A673 (cell line): Measurements from ENCODE around the gene SHISAL1. TPM values are rescaled to one million over a fixed set of nuclear protein-coding genes. Genes with fewer than 3 reads are reported as not detected.

Experiments
- BruUV-seq: library from RNA; stranded (reverse); fragments of 400-500 nt; replicated peaks from 2 replicates; lab custom pipeline; 2021; lab: Mats Ljungman, UMichigan
- CTCF ChIA-PET: fragments of 300-600 bp; sonication (Branson Sonifier 250); formaldehyde crosslinking; loops from one replicate; lab custom pipeline; 2022; ENCODE audit warnings: antibody characterized with exemption; lab: Charles Lee
- POLR2A ChIA-PET: fragments of 300-600 bp; sonication (Branson Sonifier 250); formaldehyde crosslinking; loops from one replicate; lab custom pipeline; 2022; ENCODE audit warnings: antibody characterized with exemption; ENCODE audit not compliant: low non-redundant PET; lab: Charles Lee
- DNase-seq: peaks from one replicate; pipeline ENCODE4 v3.0.0-alpha.2; 2015; ENCODE audit warnings: low spot score
- H3K27ac ChIP-seq: fragments of 200-600 bp; sonication (generic); 2 replicates; pipeline ENCODE4 v1.5.1; 2016; ENCODE audit warnings: mixed run types, low read depth, mild to moderate bottlenecking, mixed read lengths, antibody characterized with exemption, low read length; ENCODE audit not compliant: poor library complexity, severe bottlenecking
- H3K27me3 ChIP-seq: fragments of 200-600 bp; sonication (generic); replicated peaks from 2 replicates; pipeline ENCODE4 v1.6.1; 2017; ENCODE audit warnings: mixed run types, low read depth, mild to moderate bottlenecking, mixed read lengths, antibody characterized with exemption, low read length; ENCODE audit not compliant: insufficient read depth, poor library complexity
- H3K36me3 ChIP-seq: fragments of 200-600 bp; sonication (generic); 2 replicates; pipeline ENCODE4 v1.6.1; 2016; ENCODE audit warnings: mixed run types, mild to moderate bottlenecking, mixed read lengths, antibody characterized with exemption, low read length; ENCODE audit not compliant: insufficient read depth, poor library complexity, severe bottlenecking
- H3K4me1 ChIP-seq: fragments of 200-600 bp; sonication (generic); 2 replicates; pipeline ENCODE4 v1.6.1; 2017; ENCODE audit warnings: mixed run types, mild to moderate bottlenecking, mixed read lengths, antibody characterized with exemption, low read length; ENCODE audit not compliant: insufficient read depth, poor library complexity, severe bottlenecking
- H3K4me3 ChIP-seq: fragments of 200-600 bp; sonication (generic); 2 replicates; pipeline ENCODE4 v1.5.1; 2016; ENCODE audit warnings: low read depth, mixed run types, mild to moderate bottlenecking, mixed read lengths, low read length; ENCODE audit not compliant: poor library complexity, severe bottlenecking
- H3K9me3 ChIP-seq: fragments of 200-600 bp; sonication (generic); 2 replicates; pipeline ENCODE4 v1.6.1; 2016; ENCODE audit warnings: mixed run types, low read depth, mild to moderate bottlenecking, mixed read lengths, antibody characterized with exemption, low read length; ENCODE audit not compliant: poor library complexity, severe bottlenecking
- CTCF ChIP-seq: fragments of 300-800, 200-600 bp; sonication (generic); conservative IDR thresholded peaks from 2 replicates; pipeline ENCODE4 v1.5.1; 2017; ENCODE audit warnings: low read depth, mild to moderate bottlenecking, antibody characterized with exemption, low read length, moderate library complexity, mixed read lengths
- EZH2 ChIP-seq: fragments of 200-600 bp; sonication (generic); IDR thresholded peaks from 2 replicates; pipeline ENCODE4 v1.6.1; 2017; ENCODE audit warnings: borderline replicate concordance, low read depth, mild to moderate bottlenecking, mixed read lengths, antibody characterized with exemption, low read length; ENCODE audit not compliant: poor library complexity, severe bottlenecking
- intact Hi-C: fragments of 100-400 bp; cut with micrococcal nuclease; formaldehyde crosslinking; loops from one replicate; pipeline ENCODE4 v1.10.0; 2022; ENCODE audit not compliant: unreplicated experiment
- total RNA-seq: library from RNA; stranded (reverse); gene quantifications from 2 replicates; pipeline ENCODE4 v1.2.3, GENCODE V29; 2021

Gene SHISAL1
- total RNA-seq, 1 experiment from 2014 or later, result 1.8 TPM

DNA sequence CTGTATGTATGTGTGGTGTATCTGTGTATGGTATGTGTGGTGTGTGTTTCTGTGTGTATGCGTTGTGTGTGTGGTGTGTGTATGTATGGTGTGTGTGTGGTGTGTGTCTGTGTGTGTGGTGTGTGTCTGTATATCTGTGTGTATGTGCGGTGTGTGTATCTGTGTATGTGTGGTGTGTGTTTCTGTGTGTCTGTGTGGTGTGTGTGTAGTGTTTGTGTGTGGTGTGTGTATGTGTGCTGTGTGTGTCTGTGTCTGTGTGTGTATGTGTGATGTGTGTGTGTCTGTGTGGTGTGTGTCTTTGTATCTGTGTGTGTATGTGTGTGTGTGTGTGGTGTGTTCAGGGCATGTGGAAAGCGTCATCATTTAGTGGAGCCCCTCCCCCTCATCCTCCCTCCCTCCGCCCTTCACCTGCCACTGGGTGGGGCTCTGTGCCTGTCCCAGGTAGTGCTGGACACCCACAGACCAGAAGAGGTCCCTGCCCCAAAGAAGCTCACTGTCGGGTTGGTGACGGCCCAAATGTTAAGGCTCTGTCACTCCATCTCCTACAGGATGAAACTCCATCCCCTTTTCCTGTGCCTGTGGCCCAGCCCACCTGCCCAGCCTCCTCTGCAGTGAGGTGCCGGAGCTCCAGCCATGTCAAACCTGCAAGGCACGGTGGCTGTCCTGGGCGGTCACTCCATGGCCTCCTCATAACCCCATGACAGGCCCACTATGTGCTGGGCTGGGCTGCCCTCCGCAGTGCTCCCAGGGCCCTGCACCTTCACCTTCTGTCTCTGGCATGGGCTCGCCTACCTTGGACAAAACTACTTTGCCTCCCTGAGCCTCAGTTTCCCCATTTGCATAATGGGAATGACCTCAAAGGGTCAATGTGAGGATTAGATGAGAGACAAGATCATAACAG, 23.4 kb upstream of the SHISAL1 start:
- CTCF ChIA-PET, result no interaction called here
- intact Hi-C loops, result no loop called here
- BruUV-seq, result no TSS peak

GRCh38 chr22:44335066-44335839, 22.5 kb upstream of the SHISAL1 start:
- Histone ChIP-seq H3K27ac (no peak overlapping the region), H3K36me3 (no peaks in the 10 kb centered on the region), H3K27me3 (peaks cover 22% of the 10 kb centered on the region), H3K4me1 (no peaks in the 10 kb centered on the region), H3K9me3 (no peaks in the 10 kb centered on the region), H3K4me3 (no peak overlapping the region)
- BruUV-seq, result no TSS peak
- ChIA-PET CTCF (no interaction called here), POLR2A (no interaction called here)
- intact Hi-C loops, result no loop called here
- TF ChIP-seq CTCF (no peak), EZH2 (no peak)
- DNase-seq, result no peak

More for the DNA sequence above, 23.4 kb upstream of the SHISAL1 start:
- no peak for DNase-seq
- Histone ChIP-seq H3K4me3 (no peak overlapping the region), H3K27ac (no peak overlapping the region), H3K9me3 (no peaks in the 10 kb centered on the region), H3K4me1 (no peaks in the 10 kb centered on the region), H3K27me3 (peaks cover 13% of the 10 kb centered on the region), H3K36me3 (no peaks in the 10 kb centered on the region)
- TF ChIP-seq EZH2 (no peak), CTCF (no peak)
- POLR2A ChIA-PET, result no interaction called here

- intact Hi-C loops, result loop anchor here (5.0 kb wide), 1 partner anchor 52 kb away; no protein-coding TSS in a partner anchor
- no peaks in the 10 kb centered on the region for H3K9me3 ChIP-seq
- H3K36me3 ChIP-seq, result no peaks in the 10 kb centered on the region
- BruUV-seq, result no TSS peak
- H3K27ac ChIP-seq, result no peak overlapping the region
- TF ChIP-seq EZH2, result no peak
- TF ChIP-seq CTCF, result no peak
- H3K27me3 ChIP-seq, result peaks cover 32% of the 10 kb centered on the region
- DNase-seq, result no peak
- H3K4me3 ChIP-seq, result no peak overlapping the region
- POLR2A ChIA-PET, result no interaction called here
- H3K4me1 ChIP-seq, result no peaks in the 10 kb centered on the region
- CTCF ChIA-PET, result no interaction called here
Measured at GRCh38 chr22:44333847-44334635, 21.3 kb upstream of the SHISAL1 start.
